SKM-1 treated with dmso at 0.1 percent for 144 hours (cell line): ENCODE results near the gene SLC5A10.

Experiments
- DNase-seq: peaks from one replicate; lab custom pipeline; 2025; ENCODE audit not compliant: unreplicated experiment; lab: John Stamatoyannopoulos, UW

Gene SLC5A10

GRCh38 chr17:18963126-18964017 lies 11.4 kb downstream of the SLC5A10 start:
- no peak for DNase-seq

GRCh38 chr17:18964018-18964351 lies 12.0 kb downstream of the SLC5A10 start:
- DNase-seq, result no peak

DNA sequence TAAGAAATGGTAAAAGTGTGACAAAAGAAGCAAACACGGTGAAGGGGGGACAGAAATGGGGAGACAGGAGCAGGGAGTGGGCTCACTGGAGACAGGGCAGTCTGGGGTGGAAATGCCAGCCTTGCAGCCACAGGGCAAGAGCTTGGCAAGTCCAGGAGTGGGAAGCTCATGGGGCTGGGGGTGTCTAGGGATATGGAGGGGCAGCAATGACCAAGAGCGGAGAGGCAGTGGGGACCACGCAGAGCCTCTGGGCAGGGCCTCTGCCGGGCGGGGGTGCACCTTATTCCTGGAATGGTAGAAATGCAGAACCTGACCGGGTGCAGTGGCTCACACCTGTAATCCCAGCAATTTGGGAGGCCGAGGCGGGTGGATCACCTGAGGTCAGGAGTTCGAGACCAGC lies 12.6 kb downstream of the SLC5A10 start:
- no peak for DNase-seq

DNA sequence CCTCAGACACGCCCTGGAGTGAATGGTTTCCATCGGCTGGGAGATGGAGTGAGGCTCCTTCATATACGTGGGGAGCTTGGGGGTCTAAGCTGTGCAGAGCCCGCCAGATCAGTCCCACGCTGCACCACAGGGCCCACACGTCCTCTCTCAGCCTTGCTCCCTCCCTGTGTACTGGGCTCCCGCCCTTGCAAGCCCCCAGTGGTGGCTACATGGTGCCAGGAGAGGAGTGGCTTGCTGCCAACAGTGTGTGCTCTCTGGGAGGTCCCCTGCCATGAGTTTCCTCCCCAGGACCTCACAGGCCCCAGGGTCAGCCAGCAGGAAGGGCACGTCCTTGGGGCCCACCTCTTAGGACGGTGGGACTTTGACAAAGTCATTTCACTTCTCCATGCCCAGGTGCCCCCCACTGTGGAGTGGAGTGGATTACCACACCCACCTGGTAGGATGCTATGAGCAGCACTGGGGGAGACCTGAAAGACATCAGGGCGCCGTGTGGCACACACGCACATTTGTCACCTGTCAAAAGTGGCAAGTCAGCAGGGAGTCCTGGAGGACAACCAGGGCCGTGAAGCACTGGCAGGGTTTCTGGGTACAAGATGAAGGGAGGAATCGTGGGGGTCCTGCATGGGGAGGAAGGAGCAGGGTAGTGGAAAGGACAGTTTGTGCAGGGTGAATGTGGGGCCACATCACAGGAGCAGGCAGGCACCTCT lies 13.7 kb downstream of the SLC5A10 start:
- no peak for DNase-seq

GRCh38 chr17:18966831-18967624 lies 15.1 kb downstream of the SLC5A10 start:
- DNase-seq, result no peak

- peak; percentile 11 for DNase-seq
Measured at GRCh38 chr17:18967916-18968315, 16.0 kb downstream of the SLC5A10 start.

DNA sequence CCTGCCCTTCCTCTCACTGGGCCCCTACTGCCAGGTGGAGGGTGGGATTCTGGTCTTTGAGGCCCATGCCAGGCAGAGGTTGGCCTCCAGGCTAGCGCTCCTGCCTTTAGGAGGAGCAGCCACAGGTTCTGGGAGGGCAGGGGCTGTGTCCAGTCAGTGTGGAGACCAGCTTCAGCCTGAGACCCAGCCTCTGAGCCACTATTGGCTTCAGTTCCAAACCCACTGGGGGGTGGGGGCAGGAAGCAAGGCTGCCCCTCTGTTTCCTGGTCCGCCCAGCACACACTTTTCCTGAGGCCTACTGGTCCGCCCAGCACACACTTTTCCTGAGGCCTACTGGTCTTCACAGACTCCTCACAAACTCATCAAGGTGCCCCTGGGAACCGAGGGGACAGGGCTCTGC lies 16.4 kb downstream of the SLC5A10 start:
- no peak for DNase-seq

GRCh38 chr17:18968945-18969887 lies 17.3 kb downstream of the SLC5A10 start:
- no peak for DNase-seq

GRCh38 chr17:18970582-18971480 lies 18.9 kb downstream of the SLC5A10 start:
- DNase-seq, result no peak

DNA sequence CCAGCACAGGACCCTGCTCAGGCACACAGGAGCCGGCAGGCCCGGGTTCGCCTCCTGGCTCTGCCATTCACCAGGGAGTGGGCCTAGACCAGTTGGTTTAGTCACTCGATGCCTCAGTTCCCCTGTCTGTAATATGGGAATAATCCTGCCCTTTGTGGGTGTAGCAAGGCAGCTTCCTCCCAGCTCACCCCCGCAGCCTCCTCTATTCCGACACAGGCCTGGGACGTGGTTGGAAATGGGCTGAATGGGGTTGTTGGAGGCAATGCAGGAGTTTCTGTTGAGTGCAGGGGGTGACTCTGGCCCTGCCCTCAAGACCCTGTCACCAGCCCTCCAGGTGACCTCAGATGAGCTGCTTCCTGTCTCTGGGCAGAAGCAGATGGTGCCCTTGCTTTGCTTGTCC lies 19.8 kb downstream of the SLC5A10 start:
- DNase-seq, result no peak

DNA sequence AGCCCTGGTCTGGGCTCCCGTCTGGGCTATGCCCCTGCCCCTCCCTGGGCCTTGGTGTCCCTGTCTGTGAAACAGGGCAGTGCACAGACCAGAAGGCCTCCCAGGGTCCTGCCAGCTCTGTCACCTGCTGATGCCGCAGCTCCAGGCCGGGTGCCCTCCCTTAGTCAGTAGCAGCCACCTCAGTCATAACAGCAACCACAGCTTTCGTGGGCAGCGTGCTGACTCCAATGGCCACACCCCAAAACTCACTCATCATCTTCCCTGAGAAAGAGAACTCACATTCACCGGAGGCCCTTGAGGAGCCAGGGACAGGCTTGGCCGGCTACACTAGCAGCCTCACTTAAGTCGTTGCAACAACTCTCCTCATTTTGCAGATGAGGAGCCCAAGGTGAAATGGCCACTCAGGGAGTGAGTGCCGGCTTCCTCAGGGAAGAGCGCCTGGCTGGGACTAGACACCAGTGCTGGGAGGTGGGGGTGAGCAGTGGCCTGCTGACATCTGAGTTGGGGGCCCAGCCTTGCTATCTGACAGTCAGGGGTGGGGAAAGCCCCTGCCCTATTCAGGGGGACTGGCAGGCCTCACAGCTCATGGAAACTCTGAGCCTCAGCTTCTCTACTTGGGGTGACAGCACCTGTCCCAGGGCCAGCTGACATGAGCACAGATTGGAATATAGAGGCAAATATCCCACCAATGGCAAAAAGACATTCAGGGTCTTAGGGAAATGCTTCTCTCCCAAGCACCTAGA lies 22.6 kb downstream of the SLC5A10 start:
- no peak for DNase-seq

GRCh38 chr17:18975597-18975996 lies 23.6 kb downstream of the SLC5A10 start:
- no peak for DNase-seq

- no peak for DNase-seq
Measured at GRCh38 chr17:18976201-18976600, 24.2 kb downstream of the SLC5A10 start.

DNA sequence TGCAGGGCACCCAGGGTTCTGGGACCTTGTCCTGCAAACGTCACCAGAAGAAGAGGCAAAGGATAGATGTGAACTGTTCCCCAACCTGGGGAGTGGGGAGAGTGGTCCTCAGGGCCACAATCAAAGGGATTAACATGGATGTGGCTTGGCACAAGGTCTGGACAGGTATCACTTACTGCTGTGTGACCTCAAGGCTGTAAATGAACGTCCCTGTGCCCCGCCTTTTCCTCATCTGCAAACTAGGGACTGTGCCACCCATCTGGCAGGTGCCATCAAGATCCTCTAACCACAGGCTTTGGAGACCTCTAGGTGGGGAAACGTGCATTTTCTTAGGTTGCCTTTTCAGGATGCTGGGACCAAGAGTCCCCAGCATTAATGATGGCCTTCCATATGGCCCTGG lies 25.1 kb downstream of the SLC5A10 start:
- no peak for DNase-seq

GRCh38 chr17:18977646-18978045 lies 25.7 kb downstream of the SLC5A10 start:
- no peak for DNase-seq

DNA sequence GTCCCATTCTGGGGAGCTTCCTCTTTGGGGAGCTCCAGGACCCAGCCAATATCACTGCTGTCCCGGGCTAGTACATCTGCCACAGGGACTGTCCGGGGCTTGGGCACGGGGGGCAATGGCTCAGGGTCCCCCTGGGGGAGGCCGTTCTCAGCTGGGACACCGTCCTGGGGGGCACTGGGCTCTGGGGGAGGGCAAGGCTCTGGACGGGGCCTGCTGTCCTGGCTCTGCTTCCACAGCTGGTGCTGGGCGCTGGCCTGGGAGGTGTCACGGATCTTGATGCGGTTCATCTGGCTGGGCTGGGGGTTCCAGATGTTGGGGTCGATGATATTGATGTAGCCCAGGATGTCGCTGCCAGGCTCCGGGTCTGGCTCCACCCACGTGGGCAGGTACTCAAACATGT lies 26.1 kb downstream of the SLC5A10 start:
- DNase-seq, result no peak

DNA sequence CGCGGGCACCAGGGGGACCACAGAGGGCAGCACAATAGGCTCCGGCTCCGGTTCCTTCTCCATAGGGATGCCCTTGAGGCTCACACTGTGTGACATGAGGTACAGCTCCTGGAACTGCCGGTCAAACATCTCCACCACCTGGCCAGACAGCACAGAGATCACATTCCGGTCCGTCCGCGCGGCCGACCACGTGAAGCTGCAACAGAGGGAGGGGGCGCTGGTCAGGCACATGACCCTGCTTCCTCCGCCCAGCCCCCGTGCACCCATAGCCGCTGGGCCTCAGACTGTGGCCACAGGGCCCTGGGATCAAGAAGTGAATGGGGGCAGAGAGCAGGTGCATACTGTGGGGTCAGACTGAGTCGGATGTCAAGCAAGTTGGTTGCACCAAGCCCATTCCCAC lies 26.7 kb downstream of the SLC5A10 start:
- DNase-seq, result no peak

DNA sequence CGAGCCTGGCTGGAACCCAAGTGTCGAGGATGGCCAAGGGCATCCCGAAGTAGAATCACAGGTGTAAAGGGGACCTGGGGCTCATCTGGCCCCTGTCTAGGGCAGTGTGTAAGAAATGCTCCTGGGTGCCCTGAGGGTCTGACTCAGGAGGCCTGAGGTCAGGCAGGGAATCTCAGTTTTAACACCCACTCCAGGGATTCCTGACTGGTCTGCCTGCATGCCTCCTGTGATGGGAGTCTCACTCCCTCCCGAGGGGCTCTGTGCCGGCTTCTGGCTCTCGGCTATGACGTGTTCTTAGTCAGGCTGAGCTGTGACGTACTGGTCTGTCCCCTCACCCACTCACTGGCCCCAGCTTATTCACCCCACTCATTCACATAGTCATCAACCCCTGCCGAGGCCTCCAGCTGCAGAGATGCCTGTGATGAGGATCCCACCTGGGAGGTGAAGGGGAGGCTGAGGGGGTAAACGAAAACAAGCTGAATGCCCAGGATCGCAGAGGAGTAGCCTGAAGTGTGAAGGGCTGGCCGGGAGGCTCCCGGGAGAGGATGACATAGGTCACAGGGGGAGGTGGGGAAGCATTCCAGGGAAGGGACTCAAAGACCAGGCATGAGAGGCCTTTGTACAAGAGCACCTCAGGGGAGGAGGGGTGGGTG lies 28.8 kb downstream of the SLC5A10 start:
- no peak for DNase-seq

GRCh38 chr17:18981335-18981641 lies 29.3 kb downstream of the SLC5A10 start:
- no peak for DNase-seq
